Breast epithelium (tissue), 4 donors: Measurements from ENCODE around the gene APIP. TPM values are rescaled to one million over a fixed set of nuclear protein-coding genes. Genes with fewer than 3 reads are reported as not detected.
A peak's percentile ranks its signal among the peaks of the same experiment; 100 is the strongest.

ENCODE experiments used
- DNase-seq, 2 donors: peaks; one replicate each; pipeline ENCODE4 v3.0.0-alpha.2; 2019; ENCODE audit warnings: low spot score in 2 of 2
- H3K27ac ChIP-seq, 2 donors: fragments of 200-600 bp; sonication (generic) in 1 of 2; one replicate each; pipeline ENCODE4 v1.5.1; 2016 to 2019; ENCODE audit warnings: mild to moderate bottlenecking in 1 of 2
- H3K27me3 ChIP-seq, 2 donors: fragments of 200-600 bp; sonication (generic) in 1 of 2; one replicate each; pipeline versions ENCODE4 v1.5.1 to v1.6.0; 2017 to 2019; ENCODE audit warnings: control low read depth in 1 of 2, mild to moderate bottlenecking in 1 of 2
- H3K36me3 ChIP-seq: fragments of 200-600 bp; one replicate; pipeline ENCODE4 v1.5.1; 2019
- H3K4me1 ChIP-seq, 2 donors: fragments of 200-600 bp; sonication (generic); one replicate each; pipeline ENCODE4 v1.5.1; 2016 to 2019; ENCODE audit warnings: control low read depth in 1 of 2
- H3K4me3 ChIP-seq, 3 donors: fragments of 200-600 bp; sonication (generic); 1 replicate in 2 of 3; 2 replicates in 1 of 3; pipeline ENCODE4 v1.5.1; 2016 to 2019; ENCODE audit warnings: mild to moderate bottlenecking in 3 of 3, moderate library complexity in 2 of 3
- H3K9me3 ChIP-seq, 2 donors: fragments of 200-600 bp; sonication (generic) in 1 of 2; one replicate each; pipeline ENCODE4 v1.5.1; 2016 to 2019; ENCODE audit warnings: control low read depth in 1 of 2
- CTCF ChIP-seq, 3 donors: fragments of 450-650 bp; IDR thresholded peaks; one replicate each; pipeline ENCODE4 v1.5.1; 2016 to 2017; ENCODE audit warnings: antibody characterized with exemption in 3 of 3, mild to moderate bottlenecking in 3 of 3, moderate library complexity in 3 of 3
- POLR2A ChIP-seq: fragments of 450-650 bp; IDR thresholded peaks from one replicate; pipeline ENCODE4 v1.6.1; 2016; ENCODE audit warnings: antibody characterized with exemption, mild to moderate bottlenecking, moderate library complexity
- POLR2AphosphoS5 ChIP-seq, 3 donors: sonication (generic); formaldehyde crosslinking; IDR thresholded peaks; one replicate each; pipeline ENCODE4 v1.6.1; 2017; ENCODE audit warnings: antibody characterized with exemption in 3 of 3
- intact Hi-C: fragments of 100-400 bp; cut with DNase I; formaldehyde crosslinking; loops from one replicate; pipeline ENCODE4 v1.15.1; 2023; ENCODE audit warnings: low total_unique reads
- total RNA-seq, 3 donors: library from RNA; depleted of rRNA; stranded (reverse); fragments of >200 nt; gene quantifications; one replicate each; pipeline ENCODE4 v1.1.0, GENCODE V29; 2016

The APIP gene
- total RNA-seq, 3 donors from 2014 or later, result 27.7 to 46.4 (median 29.8) TPM

GRCh38 chr11:34863048-34863447 lies 53.1 kb downstream of the APIP start:
- Histone ChIP-seq H3K36me3 (no peaks in the 10 kb centered on the region), H3K27me3 (no peaks in the 10 kb centered on the region), H3K27ac (no peak overlapping the region), H3K9me3 (no peaks in the 10 kb centered on the region), H3K4me3 (no peak overlapping the region), H3K4me1 (no peaks in the 10 kb centered on the region)
- DNase-seq, result no peak
- intact Hi-C loops, result no loop called here
- TF ChIP-seq POLR2AphosphoS5 (IDR thresholded peaks at IDR 0.05), result no peak
- no peak for TF ChIP-seq CTCF (IDR thresholded peaks at IDR 0.05)
- no peak for TF ChIP-seq POLR2A

- Histone ChIP-seq H3K4me1 (no peaks in the 10 kb centered on the region), H3K4me3 (no peak overlapping the region), H3K27me3 (no peaks in the 10 kb centered on the region), H3K36me3 (no peaks in the 10 kb centered on the region), H3K9me3 (no peaks in the 10 kb centered on the region), H3K27ac (no peak overlapping the region)
- no peak for DNase-seq
- intact Hi-C loops, result no loop called here
- TF ChIP-seq POLR2AphosphoS5 (IDR thresholded peaks at IDR 0.05) (no peak), POLR2A (no peak)
Measured at GRCh38 chr11:34860518-34860917, 55.7 kb downstream of the APIP start.

- H3K4me3 ChIP-seq, result no peak overlapping the region
- H3K4me1 ChIP-seq, result no peaks in the 10 kb centered on the region
- intact Hi-C loops, result no loop called here
- peak overlapping the region in 1 of 2 donors; percentile 27 for H3K27ac ChIP-seq
- no peak for TF ChIP-seq POLR2A
- no peak for TF ChIP-seq POLR2AphosphoS5 (IDR thresholded peaks at IDR 0.05)
- TF ChIP-seq CTCF (IDR thresholded peaks at IDR 0.05), result no peak
- no peaks in the 10 kb centered on the region for H3K36me3 ChIP-seq
- no peaks in the 10 kb centered on the region for H3K27me3 ChIP-seq
- H3K9me3 ChIP-seq, result no peaks in the 10 kb centered on the region
- DNase-seq, result no peak
Measured at GRCh38 chr11:34860034-34860433, 56.1 kb downstream of the APIP start.

- DNase-seq, result no peak
- H3K4me1 ChIP-seq, result no peaks in the 10 kb centered on the region
- intact Hi-C loops, result no loop called here
- H3K36me3 ChIP-seq, result no peaks in the 10 kb centered on the region
- TF ChIP-seq POLR2AphosphoS5 (IDR thresholded peaks at IDR 0.05), result no peak
- TF ChIP-seq POLR2A, result no peak
- TF ChIP-seq CTCF (IDR thresholded peaks at IDR 0.05), result no peak
- H3K9me3 ChIP-seq, result no peaks in the 10 kb centered on the region
- no peak overlapping the region for H3K4me3 ChIP-seq
- peak overlapping the region in 1 of 2 donors; percentile 27 for H3K27ac ChIP-seq
- no peaks in the 10 kb centered on the region for H3K27me3 ChIP-seq
Measured at GRCh38 chr11:34859496-34859895, 56.7 kb downstream of the APIP start.

- no peaks in the 10 kb centered on the region for H3K4me1 ChIP-seq
- H3K27ac ChIP-seq, result no peak overlapping the region
- DNase-seq, result no peak
- H3K9me3 ChIP-seq, result no peaks in the 10 kb centered on the region
- TF ChIP-seq POLR2A (no peak), POLR2AphosphoS5 (IDR thresholded peaks at IDR 0.05) (no peak)
- intact Hi-C loops, result no loop called here
- H3K4me3 ChIP-seq, result no peak overlapping the region
- H3K27me3 ChIP-seq, result no peaks in the 10 kb centered on the region
- no peaks in the 10 kb centered on the region for H3K36me3 ChIP-seq
Measured at GRCh38 chr11:34857463-34857862, 58.7 kb downstream of the APIP start.

GRCh38 chr11:34856251-34856650 lies 59.9 kb downstream of the APIP start:
- H3K4me1 ChIP-seq, result no peaks in the 10 kb centered on the region
- no peaks in the 10 kb centered on the region for H3K36me3 ChIP-seq
- TF ChIP-seq POLR2AphosphoS5 (IDR thresholded peaks at IDR 0.05) (no peak), CTCF (IDR thresholded peaks at IDR 0.05) (no peak), POLR2A (no peak)
- DNase-seq, result no peak
- no peak overlapping the region for H3K4me3 ChIP-seq
- H3K27me3 ChIP-seq, result no peaks in the 10 kb centered on the region
- no peaks in the 10 kb centered on the region for H3K9me3 ChIP-seq
- no peak overlapping the region for H3K27ac ChIP-seq
- intact Hi-C loops, result no loop called here
